Head of caudate nucleus (tissue), 42 donors: Measurements from ENCODE around the gene CHST8.

Experiments used
- DNase-seq, 42 donors: peaks; one replicate each; pipeline versions ENCODE4 v3.0.0 to v3.0.0-alpha.2; 2020 to 2021; ENCODE audit warnings: mixed read lengths in 7 of 42
- intact Hi-C: fragments of 100-400 bp; cut with DNase I; formaldehyde crosslinking; loops from one replicate; pipeline ENCODE4 v1.15.0; 2022

The CHST8 gene

DNA sequence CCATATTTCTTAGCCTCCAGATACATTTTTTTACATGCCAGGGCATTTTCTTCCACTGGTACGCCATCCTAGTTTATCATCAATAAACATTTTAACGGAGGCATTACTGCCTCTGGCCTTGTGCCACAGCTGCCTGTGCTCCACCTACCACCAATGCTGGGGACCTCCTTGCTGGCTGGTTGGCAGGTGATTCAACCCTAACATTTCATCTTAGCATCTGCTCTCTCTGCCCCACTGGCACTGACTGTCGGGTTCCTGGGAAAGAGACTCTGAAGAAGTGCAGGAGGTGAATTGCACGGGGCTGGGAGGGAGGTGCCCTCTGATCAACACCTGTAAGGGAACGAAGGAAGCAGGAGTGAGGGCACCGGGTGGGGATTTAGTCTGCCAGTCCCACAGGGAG lies 123.5 kb downstream of the CHST8 start:
- intact Hi-C loops: no loop called here
- no peak for DNase-seq

DNA sequence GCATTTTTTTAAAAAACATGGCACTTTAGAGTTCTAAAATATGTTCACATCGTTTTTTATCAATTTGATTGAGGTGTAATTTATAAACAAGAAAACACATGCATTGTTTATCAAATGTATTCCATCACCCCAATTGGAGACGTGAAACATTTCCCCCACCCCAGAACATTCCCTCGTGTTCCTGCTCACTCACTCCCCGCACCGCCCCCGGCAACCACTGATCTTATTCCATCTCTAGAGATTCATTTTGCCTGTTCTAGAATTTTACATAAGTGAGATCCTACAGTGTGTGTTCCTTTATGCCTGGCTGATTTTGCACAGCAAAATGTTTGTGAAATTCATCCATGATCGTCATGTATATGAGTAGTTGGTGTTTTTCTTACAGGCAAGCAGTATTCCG lies 124.4 kb downstream of the CHST8 start:
- DNase-seq: peak in 40 of 42 donors; percentile 26 to 85 (median 60)
- intact Hi-C loops: no loop called here

DNA sequence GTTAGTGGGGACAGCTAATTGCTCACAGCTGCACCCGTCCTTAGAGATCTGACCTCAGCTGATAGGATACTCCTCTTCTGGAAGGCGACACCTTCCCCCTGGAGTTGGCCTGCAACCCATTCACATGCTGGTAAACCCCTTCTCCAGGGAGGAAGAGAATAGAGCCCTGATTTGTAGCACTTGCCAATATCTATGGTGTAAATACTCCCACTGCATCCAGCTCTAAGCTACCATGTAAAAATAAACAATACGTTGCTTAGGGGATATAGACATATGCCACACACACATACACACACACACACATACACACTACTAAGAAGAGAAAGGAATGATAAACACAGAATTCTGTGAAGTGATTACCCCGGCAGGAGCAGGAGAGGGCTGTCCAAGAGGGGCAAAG lies 125.5 kb downstream of the CHST8 start:
- DNase-seq: no peak
- intact Hi-C loops: no loop called here

DNA sequence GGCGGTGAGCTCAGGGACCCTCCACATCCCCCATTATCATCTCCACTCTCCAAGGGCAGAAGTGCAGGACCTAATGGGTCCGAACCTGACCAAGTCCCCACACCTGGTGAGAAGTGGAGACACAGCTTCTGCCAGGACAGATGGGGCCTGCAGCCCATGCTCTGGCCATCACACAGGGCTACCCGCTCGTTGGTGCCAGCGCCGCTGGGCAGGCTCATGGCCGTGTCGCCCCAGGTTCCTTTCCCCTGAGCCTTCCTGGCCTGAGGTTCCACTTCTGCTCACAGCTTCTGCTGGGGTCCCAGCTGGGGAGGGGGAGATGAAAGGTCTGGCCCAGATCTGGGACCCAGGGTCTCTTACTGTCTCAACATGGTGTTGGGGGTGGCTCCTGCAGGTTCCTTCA lies 126.5 kb downstream of the CHST8 start:
- intact Hi-C loops: no loop called here
- no peak for DNase-seq

DNA sequence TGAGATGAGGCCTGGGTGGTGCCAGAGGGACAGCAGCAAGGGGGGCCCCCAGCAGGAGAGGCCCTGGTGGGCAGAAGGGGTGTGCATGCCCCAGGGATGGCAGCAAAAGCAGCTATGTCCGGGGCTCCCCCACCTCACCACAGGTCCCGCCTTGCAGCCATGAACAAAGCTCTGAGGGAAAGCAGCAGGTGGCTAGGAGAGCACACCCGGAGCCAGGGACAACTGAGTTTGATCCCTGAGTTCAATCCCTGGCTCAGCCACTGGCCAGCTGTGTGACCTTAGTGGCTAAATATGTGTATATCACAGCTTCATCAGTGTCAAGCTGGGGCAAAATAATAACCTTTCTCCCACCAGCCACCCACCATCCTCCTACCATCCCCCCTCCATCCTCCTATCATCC lies 127.3 kb downstream of the CHST8 start:
- intact Hi-C loops: no loop called here

DNA sequence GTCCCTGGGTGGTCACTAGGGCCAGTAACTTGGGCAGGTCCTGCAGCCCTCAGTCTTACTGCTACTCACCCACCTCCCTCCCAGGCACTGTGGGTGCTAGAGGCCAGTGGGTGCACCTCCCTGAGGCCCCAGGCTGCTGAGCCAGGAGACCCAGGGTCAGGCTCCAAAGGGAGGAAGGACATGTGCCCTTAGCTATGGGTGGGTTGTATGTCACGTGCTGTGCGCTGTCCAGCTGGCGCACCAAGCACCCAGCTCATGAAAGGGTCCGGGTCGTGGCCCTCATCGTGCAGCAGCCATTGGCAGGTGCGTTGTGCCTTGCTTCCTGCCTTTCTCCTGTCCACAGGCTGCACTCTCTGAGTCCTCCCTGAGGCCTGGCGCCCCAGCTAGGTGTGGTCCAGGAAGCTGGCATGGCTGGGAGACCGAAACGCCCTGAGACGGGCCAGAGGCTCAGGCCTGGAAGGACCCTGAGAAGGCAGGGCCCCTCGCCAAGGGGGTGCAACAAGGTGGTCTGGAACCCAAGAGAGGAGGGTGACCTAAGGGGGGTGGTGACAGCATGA lies 127.9 kb downstream of the CHST8 start:
- no peak for DNase-seq
- intact Hi-C loops: no loop called here

More for the DNA sequence above, 127.3 kb downstream of the CHST8 start:
- DNase-seq: no peak

DNA sequence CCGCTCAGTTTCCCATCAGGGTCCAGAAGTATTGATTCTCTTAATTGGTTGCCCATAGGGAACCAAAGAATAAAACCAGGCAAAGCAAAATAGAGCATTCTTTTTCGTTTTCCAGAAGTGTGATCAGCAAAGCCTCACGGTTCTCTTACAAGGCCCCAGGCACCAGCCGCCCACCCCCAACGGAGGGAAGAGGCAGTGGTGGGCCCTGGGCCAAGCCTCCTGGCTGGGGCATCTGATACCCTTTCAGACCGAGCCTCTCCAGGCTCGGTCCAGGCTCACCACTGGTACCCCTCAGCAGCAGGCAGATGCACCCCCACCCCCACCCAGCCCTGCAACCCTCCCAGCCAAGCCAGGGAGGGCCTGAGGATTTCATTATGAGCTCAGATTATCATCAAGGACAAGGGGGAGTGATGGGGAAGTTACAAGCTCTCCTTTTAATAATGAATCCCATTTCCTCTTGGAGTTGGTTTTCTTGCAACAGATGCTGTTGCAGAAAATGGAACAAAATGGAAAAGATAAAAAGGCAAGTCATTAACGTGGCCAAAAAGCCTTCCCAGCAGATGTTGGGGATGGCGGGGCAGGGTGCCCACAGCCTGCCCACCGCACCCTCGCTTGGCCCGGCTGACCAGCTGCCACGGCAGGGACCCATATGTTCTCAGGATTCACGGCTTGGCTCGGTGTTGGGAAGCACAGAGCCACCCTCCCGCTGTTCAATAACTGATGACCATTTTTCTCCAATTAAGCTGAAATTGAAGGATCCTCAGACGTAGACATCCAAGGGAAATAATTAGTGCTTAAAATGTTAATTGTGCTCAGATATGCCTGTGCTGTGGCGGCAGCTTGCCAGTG lies 129.1 kb downstream of the CHST8 start:
- intact Hi-C loops: no loop called here
- no peak for DNase-seq

DNA sequence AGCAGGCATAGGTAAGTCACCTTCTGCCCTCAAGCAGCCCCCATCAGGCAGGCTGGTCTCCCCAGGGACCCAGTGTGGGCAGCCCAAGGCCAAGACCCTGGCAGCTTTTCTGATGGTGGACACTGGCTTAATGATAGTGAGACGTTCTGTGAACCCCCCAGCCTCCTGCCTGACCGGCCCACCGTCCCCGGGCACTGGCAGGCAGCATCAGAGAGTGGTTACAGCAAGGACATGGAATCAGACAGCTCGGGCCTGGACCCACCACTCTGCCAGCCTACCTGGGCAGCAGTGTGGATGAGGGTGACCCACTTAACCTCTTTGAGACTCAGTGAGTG lies 129.7 kb downstream of the CHST8 start:
- no peak for DNase-seq
- intact Hi-C loops: no loop called here

DNA sequence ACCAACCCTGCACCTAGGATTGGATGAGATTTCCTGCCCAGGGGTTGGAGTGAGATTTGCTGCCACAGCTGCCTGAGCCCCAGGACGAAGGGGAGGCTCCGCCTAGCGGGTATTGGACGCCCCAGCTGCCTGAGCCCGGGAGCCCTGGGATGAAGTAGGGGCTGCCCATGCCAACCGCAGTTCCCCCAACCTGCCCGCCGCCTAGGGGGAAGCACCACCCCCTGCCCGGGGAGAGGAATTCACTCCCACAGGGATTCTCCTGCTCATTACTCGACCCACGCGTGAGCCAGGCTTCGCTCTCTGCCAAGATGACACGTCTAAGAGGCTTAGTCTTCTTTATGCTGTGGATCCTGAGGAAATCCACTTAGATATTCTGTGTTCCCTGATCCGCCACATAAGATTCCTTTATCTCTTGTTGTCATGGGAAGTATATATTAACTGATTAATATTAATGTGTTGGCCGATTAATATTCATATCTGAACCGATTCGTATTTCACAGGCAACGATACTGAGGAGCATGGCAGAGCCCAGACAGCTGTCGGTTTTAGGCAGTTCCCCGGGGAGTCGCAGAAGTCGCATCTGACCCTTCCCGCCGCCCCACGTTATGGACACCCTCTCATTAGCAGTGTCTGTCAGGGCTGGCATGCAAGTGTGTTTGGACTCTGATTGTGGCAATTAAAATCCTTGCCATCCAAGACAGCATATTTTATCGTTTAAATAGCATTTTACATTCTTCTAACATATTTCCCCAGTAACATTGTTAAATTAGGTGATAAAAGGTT lies 130.5 kb downstream of the CHST8 start:
- intact Hi-C loops: no loop called here
- DNase-seq: peak in 37 of 42 donors; percentile 22 to 84 (median 56)

DNA sequence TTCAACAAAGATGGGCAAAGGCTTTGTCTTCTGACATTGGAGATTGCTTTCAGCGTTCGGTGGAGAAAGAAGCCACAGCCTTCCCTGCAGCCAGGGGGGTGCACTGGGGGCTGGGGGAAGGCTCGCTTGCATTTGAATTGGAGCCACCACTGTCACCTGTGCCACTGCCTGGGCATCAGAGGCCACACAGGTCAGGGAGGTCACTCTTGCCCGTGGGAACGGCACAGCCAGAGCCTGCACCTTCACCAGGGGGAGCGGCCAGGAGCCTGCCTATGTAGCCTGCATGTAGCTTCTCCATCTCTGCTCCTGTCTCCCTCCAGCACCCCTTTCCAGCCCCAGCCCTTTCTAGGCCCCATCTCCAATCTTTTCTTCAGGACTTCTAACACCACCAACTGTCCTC lies 131.2 kb downstream of the CHST8 start:
- intact Hi-C loops: no loop called here
- no peak for DNase-seq

DNA sequence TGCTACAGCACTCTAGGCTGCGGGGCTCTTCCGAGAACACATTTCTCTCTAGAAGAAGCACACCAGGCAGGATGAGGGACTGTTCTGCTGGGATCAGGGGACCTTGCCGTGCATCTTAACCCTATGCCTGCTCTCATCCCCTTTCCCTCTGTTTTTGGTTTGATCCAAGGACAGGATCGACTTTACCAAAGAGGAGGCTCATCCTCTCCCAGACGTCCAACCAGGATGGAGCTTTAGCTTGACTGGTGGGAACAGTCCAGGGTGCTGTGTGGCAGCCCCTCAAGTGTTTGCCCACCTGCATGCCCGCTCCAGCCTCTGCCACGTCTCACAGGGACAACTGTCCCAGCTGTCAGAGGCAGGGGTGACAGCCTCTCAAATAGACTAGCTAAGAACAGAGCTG lies 132.6 kb downstream of the CHST8 start:
- DNase-seq: peak in 1 of 42 donors; percentile 7
- intact Hi-C loops: no loop called here

DNA sequence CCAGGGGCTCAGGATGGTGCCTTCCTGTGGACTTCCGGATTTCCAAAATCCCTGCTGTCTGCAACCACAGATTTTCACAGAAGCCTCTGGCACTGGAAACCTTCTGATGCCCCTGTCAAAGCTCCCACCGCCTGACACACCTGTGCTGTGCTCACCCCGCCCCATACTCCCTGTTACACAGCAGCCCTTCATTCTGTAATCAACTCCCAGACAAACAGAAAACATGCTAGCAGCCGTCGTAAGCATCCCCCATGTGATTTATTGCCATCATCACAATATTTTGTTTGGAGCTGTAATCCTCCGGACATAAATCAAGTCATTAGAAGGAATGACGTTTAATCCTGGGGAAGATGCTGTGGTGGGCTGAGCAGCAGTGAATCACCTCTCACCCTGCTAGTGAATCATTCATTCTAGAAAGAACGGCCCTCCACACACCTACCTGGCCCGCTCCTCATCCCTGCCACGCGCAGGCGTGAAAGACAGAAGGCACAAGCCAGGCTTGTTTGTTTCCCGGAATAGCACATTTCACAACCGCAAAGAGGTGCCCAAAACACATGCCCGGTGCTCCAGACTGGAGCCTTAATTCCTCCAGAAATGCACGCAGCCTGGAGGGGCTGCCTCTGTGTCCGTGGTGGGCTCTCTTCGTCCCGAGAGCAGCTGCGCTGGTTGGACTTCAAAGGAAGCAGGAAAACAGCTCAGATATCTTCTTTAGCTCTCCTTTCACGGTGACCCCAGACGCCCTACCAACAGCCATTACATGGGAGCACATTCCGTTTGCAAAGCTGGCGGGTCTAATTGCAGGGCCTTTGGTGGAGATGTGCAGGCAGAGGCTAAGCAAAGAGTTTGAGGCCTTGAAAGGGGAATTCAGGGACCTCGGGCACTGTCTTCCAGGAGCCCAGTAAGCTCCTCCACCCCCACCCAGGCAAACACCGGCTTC lies 133.6 kb downstream of the CHST8 start:
- intact Hi-C loops: no loop called here
- no peak for DNase-seq

DNA sequence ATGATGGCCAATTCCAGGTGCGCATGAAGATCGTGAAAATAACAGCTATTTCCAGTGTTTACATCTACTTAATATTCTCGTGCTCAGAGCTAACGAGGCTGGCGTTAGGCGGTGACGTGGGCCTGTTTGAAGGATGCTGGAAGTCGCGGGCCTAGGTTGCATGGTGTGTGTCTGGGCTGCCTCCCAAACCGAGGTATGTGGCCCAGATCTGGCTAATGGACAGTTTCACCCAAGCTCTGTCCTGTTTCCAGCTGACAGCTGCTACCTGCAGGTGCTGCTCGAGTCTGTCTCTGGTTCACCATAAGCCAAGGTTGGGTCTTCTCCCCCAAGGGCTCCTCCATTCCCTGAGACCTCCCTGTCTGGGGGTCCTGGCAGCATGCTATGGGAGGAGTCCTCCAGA lies 134.4 kb downstream of the CHST8 start:
- peak in 1 of 42 donors; percentile 5 for DNase-seq
- intact Hi-C loops: no loop called here

DNA sequence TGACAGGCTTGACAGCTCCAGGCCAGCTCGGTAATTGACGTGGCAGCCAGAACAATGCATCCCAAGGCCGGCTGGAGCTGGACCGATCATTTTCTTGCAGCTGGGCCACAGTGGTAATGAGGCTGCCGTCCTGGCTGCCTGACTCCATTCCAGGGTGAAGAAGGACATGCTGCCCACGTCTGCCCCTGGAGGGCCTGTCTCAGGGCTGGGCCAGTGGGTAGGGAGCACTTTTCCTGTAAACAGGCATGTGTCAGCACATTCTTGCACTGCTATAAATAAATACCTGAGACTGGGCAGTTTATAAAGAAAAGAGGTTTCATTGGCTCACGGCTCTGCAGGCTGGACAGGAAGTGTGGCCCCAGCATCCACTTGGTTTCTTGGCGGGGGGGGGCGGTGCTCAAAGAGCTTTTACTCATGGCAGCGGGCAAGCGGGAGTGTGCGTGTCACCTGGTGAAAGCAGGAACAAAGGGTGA lies 136.8 kb downstream of the CHST8 start:
- intact Hi-C loops: no loop called here
- DNase-seq: no peak

DNA sequence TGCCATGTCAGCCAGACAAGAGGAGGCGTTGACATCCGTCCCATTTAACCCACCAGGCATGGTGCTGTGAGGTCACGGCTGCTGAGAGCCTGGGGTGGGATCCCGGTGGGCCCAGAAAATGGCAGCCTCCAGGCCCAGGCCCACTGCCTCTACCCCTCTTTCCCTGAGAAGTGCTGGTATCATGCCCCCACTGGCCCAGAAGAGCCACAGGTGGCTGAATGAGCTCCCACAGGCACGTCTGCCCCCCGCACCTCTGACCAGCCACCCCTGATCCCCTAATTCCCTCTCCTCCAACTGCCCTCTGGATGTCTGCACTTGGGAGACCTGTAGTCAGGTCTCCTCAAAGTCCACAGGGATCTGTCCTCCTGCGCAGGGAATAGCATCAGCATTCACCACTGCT lies 137.6 kb downstream of the CHST8 start:
- no peak for DNase-seq
- intact Hi-C loops: no loop called here

DNA sequence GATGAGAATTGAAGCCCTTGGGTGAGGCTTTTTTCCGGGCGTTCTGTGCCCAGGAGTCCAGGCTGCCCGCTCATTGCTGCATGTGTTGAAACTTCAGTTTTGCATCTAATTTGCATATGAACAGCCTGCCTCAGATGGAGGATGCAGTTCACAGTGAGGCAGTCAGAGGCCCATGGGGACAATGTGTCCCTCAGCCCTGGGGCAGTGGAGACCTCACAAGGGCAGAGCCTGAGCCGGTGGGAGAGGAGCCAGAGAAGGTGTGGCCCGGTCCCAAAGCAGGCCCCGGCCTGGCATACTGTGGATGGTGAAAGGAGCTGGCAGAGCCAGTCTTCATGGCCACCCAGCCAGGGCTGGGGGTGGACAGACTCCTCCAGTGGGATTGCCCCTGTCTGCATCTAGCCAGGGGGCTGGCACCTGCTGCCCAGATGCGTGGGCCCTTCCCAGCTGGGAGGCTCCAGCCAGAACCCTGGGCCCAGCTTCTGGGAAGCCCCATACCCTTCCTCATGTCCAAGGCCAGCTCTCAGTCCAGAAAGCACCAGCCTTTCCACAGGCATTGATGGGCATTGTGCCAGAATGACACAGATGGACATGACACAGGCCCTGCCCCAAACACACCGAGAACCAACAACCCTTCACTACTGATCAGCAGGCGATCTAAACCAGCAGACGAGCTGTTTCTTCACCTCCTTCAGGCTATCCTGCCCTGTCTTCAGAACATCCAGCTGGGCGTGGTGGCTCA lies 142.0 kb downstream of the CHST8 start:
- peak in 34 of 42 donors; percentile 19 to 74 (median 50) for DNase-seq
- intact Hi-C loops: loop anchor here (10.0 kb wide), 1 partner anchor 529 kb away; no protein-coding TSS in a partner anchor

DNA sequence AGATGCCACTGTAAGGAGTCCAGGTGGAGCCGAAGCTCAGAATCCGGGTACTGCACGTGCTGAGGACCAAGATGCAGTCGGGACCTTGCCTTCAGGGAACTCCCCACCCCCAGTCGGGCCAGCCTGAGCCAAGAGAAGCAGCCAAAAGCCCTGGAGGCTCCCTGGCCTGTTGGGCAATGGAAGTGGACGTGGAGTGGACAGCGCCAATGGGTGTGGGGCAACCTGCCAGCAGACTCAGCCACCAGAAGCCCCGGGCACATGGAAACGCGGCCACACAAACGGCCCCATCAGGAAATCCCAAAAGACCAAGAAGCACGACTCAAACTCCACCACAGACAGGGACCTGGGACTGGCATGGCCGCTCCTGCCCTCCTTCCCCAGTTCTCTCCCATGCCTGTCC lies 144.9 kb downstream of the CHST8 start:
- intact Hi-C loops: loop anchor here (10.0 kb wide), 1 partner anchor 532 kb away; no protein-coding TSS in a partner anchor
- no peak for DNase-seq

DNA sequence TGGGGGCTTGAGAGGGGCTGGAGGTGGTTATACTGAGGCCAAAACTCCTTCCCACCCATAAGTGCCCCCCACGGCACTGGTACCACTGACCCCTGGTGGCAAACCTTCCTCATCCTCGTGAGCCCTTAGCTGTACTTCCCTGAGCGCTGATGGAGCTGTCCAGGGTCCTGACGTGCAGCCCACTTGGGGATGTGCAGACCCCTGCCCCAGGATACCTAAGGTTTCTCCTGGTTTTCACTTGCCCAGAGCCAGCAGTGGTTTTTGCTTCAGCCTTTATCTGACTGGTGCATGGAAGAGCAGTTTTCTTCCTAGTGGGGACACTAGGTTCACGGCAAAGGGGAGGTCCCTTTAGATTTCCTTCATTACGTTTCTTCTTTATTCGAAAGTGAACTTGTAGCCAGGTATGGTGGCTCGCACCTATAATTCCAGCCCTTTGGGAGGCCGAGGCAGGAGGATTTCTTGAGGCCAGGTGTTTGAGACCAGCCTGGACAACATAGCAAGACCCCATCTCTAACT lies 146.2 kb downstream of the CHST8 start:
- intact Hi-C loops: loop anchor here (10.0 kb wide), 1 partner anchor 533 kb away; no protein-coding TSS in a partner anchor

More for the DNA sequence above, 146.2 kb downstream of the CHST8 start:
- DNase-seq: peak in 1 of 42 donors; percentile 42
